Smooth muscle cell of trachea (primary cell): ENCODE data around the gene HLA-E. TPM values are rescaled to one million over a fixed set of nuclear protein-coding genes. Genes with fewer than 3 reads are reported as not detected.

Experiments used
- total RNA-seq: library from RNA; depleted of rRNA; stranded (reverse); fragments of >200 nt; gene quantifications from 2 replicates; pipeline ENCODE4 v1.2.1, GENCODE V29; 2014

HLA-E gene
- 218 and 355 TPM in 2 replicates for total RNA-seq

GRCh38 chr6:30489081-30490025 is at the start of gene HLA-E:
TSS of gene HLA-E (plus strand) at chr6:30489509. CDS start at chr6:30489532, 23 bp downstream.

Other genes starting within 250 kb of the HLA-E start
- 12.7 and 13.6 TPM in 2 replicates for gene TRIM39, start 162.6 kb upstream of the HLA-E start, total RNA-seq
- 27.9 and 52.3 TPM in 2 replicates for gene RPP21, start 144.4 kb upstream of the HLA-E start, total RNA-seq
- 66.9 and 78.9 TPM in 2 replicates for gene GNL1, start 67.0 kb downstream of the HLA-E start, total RNA-seq
- gene PRR3, start 67.8 kb downstream of the HLA-E start, total RNA-seq = 4.1 and 5.1 TPM in 2 replicates
- gene ABCF1, start 81.9 kb downstream of the HLA-E start, total RNA-seq = 38.4 and 58.2 TPM in 2 replicates
- gene PPP1R10, start 127.7 kb downstream of the HLA-E start, total RNA-seq = 22.4 and 23.5 TPM in 2 replicates
- 56.9 and 72.3 TPM in 2 replicates for gene MRPS18B, start 128.3 kb downstream of the HLA-E start, total RNA-seq
- gene ATAT1, start 137.4 kb downstream of the HLA-E start, total RNA-seq = 3.0 and 6.3 TPM in 2 replicates
- gene C6orf136, start 157.6 kb downstream of the HLA-E start, total RNA-seq = 3.2 and 6.0 TPM in 2 replicates
- gene DHX16, start 183.5 kb downstream of the HLA-E start, total RNA-seq = 31.7 and 37.1 TPM in 2 replicates
- 46.5 and 75.9 TPM in 2 replicates for gene PPP1R18, start 197.1 kb downstream of the HLA-E start, total RNA-seq
- gene NRM, start 201.5 kb downstream of the HLA-E start, total RNA-seq = 3.1 and 4.9 TPM in 2 replicates
- gene MDC1, start 227.8 kb downstream of the HLA-E start, total RNA-seq = 5.3 and 10.9 TPM in 2 replicates
- 916 and 957 TPM in 2 replicates for gene TUBB, start 230.8 kb downstream of the HLA-E start, total RNA-seq